NCI-H1092 treated with DMSO at 0.1 percent for 48 hours (cell line): ENCODE measurements around the gene STX8.
"Not testable (repeated sequence)": the region's sequence is repeated elsewhere in the genome, so short reads cannot be mapped to it uniquely, and the experiment has no call there.

Source experiments
- DNase-seq: peaks from one replicate; lab custom pipeline; 2025; lab: John Stamatoyannopoulos, UW

STX8 gene

GRCh38 chr17:9575381-9576101 is at the start of gene STX8:
Gene STX8 (minus strand): TSS chr17:9575820. CDS start chr17:9575808, 12 bp downstream.
- DNase-seq, result peak; percentile 43

GRCh38 chr17:9622961-9623360 is 47.3 kb upstream of the STX8 start:
- no peak for DNase-seq

GRCh38 chr17:9615486-9615885 is 39.9 kb upstream of the STX8 start:
- no peak for DNase-seq

GRCh38 chr17:9612006-9612405 is 36.4 kb upstream of the STX8 start:
- no peak for DNase-seq

GRCh38 chr17:9611557-9611956 is 35.9 kb upstream of the STX8 start:
- DNase-seq, result no peak

- not testable (repeated sequence) for DNase-seq
Observed at GRCh38 chr17:9607058-9607457, 31.4 kb upstream of the STX8 start.

- no peak for DNase-seq
Observed at GRCh38 chr17:9606453-9606852, 30.8 kb upstream of the STX8 start.

- DNase-seq, result not testable (repeated sequence)
Observed at GRCh38 chr17:9604583-9604982, 29.0 kb upstream of the STX8 start.

- no peak for DNase-seq
Observed at GRCh38 chr17:9598661-9599060, 23.0 kb upstream of the STX8 start.

- not testable (repeated sequence) for DNase-seq
Observed at GRCh38 chr17:9597638-9598037, 22.0 kb upstream of the STX8 start.

- DNase-seq, result no peak
Observed at GRCh38 chr17:9594065-9594464, 18.4 kb upstream of the STX8 start.

GRCh38 chr17:9587969-9588656 is 12.5 kb upstream of the STX8 start:
- no peak for DNase-seq

- DNase-seq, result no peak
Observed at GRCh38 chr17:9577373-9577709, 1.7 kb upstream of the STX8 start.

GRCh38 chr17:9576521-9577372 is 1.1 kb upstream of the STX8 start, which contains the start of gene CFAP52:
Gene CFAP52 (plus strand): TSS chr17:9576642. CDS start chr17:9576696, 54 bp downstream.
- DNase-seq, result peak; percentile 5

- no peak for DNase-seq
Observed at GRCh38 chr17:9571201-9571600, 4.4 kb downstream of the STX8 start.

- no peak for DNase-seq
Observed at GRCh38 chr17:9568957-9569588, 6.5 kb downstream of the STX8 start.

- no peak for DNase-seq
Observed at GRCh38 chr17:9568004-9568403, 7.6 kb downstream of the STX8 start.

- not testable (repeated sequence) for DNase-seq
Observed at GRCh38 chr17:9566739-9567138, 8.9 kb downstream of the STX8 start.

GRCh38 chr17:9566067-9566466 is 9.6 kb downstream of the STX8 start:
- DNase-seq, result peak; percentile 4

- DNase-seq, result no peak
Observed at GRCh38 chr17:9564104-9564503, 11.5 kb downstream of the STX8 start.

GRCh38 chr17:9557857-9558256 is 17.8 kb downstream of the STX8 start:
- DNase-seq, result no peak

GRCh38 chr17:9557161-9557755 is 18.4 kb downstream of the STX8 start:
- DNase-seq, result no peak
